CD4-positive, alpha-beta T cell treated with Interferon alpha-2 for 1 hour (primary cell): Measurements from ENCODE around the gene MAP4K5.
"Not testable (repeated sequence)": the region's sequence is repeated elsewhere in the genome, so short reads cannot be mapped to it uniquely, and the experiment has no call there.

ENCODE experiments used
- DNase-seq, 2 donors: peaks; one replicate each; pipeline ENCODE4 v3.0.0-alpha.2; 2020 to 2022

MAP4K5 gene

GRCh38 chr14:50532502-50533240, at the start of gene MAP4K5:
Gene MAP4K5, minus strand, starts transcription at chr14:50532569. Its CDS starts 520 bp downstream, at chr14:50532049.
- DNase-seq: peak; percentile 88 to 92

- no peak for DNase-seq
Observed at GRCh38 chr14:50578433-50578832, 46.1 kb upstream of the MAP4K5 start.

DNA sequence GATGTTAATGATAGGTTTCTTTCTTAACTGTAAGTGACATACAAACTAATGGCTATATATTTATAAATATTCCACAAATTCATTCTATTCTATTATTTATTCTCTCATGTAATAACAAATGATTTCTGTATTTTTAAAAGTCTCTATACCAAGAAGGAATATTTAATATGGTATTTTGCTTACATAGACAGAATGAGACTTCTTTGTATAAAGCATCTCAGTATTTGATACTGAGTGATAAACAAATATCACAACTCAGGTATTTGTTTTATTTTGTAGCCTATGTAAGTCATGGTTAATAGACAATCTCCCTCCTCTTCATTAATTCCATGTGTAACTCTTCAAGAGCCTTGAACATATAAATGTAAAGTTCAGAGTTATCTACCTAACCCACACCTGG, 45.6 kb upstream of the MAP4K5 start:
- DNase-seq: no peak

DNA sequence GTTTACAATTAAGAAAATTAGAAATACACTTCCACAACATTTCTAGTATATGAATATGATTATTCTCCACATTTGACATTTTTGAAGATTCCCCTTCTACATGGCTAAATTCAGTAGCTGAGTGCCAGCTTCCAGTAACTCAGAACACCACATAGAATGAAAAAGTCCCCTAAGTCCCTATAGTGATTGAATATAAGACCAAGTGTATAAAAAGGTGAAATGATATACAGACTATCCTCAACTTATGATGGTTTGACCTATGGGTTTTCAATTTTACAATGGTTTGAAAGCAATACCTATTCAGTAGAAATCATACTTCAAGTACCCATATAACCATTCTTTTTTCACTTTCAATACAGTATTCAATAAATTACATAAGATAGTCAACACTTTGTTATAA, 43.4 kb upstream of the MAP4K5 start:
- DNase-seq: no peak

GRCh38 chr14:50573862-50574261, 41.5 kb upstream of the MAP4K5 start:
- no peak for DNase-seq

DNA sequence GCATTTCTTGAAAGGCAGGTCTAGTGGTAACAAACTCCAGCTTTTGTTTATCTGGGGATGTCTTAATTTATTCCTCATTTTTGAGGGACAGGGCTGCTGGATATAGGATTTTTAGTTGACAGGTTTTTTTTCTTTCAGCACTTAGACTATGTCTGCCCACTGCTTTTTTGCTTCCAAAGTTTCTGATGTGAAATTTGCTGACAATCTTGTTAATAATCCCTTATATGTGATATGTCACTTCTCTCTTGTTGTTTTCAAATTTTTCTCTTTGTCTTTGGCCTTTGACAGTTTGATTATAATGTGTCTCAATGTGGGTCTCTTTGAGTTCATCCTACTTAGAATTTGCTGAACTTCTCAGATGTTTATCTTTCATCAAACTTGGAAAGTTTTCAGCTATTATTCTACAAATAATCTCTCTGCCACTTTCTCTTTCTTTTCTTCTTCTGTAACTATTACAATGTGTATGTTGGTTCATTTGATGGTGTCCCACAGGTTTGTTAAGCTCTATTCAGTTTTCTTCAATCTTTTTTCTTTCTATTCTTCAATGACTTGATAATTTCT, 37.4 kb upstream of the MAP4K5 start:
- no peak for DNase-seq

DNA sequence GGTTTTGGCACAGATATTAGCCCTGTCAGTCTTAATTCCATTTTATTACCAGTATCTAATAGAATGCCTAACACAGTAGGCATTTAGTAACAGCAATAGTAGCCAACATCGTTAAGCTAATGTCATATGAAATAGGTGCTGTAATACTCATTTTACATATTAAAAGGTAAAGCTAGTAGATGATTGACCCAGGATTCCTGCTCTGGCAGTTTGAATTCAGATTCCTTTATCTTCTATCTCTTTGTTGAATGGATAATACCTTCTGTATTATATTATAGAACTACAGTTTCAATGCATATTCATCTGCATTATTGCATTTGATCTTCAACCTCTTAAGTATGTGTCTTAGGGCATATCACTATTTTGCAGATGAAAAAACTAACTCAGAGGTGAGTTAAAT, 30.5 kb upstream of the MAP4K5 start:
- no peak for DNase-seq

DNA sequence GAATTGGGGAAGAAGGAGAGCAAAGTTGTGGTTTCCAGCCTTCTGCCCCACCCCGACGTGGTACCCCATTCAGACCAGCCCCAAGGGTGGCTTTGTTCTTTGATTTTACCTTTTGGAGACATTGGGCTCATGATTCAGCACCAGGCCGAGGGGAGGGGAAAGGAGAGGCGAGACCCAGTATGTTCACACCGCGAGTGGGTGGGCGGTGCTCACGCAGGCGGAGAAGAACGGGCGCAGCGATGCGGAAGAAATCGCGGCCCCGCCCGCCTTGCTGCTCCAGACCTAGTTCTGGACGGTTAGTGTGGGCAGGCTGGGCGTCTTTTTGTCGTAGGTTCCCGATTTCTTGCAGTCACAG, 28.5 kb upstream of the MAP4K5 start:
- peak; percentile 16 to 25 for DNase-seq

GRCh38 chr14:50559990-50560930, 27.9 kb upstream of the MAP4K5 start, which contains the start of gene ATL1:
Gene ATL1, plus strand, starts transcription at chr14:50560145. Its CDS starts 121 bp downstream, at chr14:50560266.
- DNase-seq: peak; percentile 16 to 28

DNA sequence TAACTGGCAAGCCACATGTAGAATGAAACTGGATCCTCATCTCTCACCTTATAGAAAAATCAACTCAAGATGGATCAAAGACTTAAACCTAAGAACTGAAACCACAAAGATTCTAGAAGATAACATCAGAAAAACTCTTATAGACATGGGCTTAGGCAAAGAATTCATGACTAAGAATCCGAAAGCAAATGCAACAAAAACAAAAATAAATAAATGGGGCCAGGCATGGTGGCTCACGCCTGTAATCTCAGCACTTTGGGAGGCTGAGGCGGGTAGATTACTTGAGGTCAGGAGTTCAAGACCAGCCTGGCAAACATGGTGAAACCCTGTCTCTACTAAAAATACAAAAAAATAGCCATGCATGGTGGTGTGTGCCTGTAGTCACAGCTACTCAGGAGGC, 20.4 kb upstream of the MAP4K5 start:
- DNase-seq: not testable (repeated sequence)

DNA sequence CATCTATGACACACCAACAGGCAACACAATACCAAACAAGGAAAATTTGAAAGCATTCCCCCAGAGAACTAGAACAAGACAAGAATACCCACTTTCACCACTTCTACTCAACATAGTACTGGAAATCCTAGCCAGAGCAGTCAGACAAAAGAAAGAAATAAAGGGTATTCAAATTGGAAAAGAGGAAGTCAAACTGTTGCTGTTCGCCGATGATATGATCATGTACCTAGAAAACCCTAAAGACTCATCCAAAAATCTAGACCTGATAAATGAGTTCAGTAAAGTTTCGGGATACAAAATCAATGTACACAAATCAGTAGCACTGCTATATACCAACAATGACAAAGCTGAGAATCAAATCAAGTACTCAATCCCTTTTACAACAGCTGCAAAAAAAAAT, 19.5 kb upstream of the MAP4K5 start:
- no peak for DNase-seq

- DNase-seq: no peak
Observed at GRCh38 chr14:50550294-50550693, 17.9 kb upstream of the MAP4K5 start.

DNA sequence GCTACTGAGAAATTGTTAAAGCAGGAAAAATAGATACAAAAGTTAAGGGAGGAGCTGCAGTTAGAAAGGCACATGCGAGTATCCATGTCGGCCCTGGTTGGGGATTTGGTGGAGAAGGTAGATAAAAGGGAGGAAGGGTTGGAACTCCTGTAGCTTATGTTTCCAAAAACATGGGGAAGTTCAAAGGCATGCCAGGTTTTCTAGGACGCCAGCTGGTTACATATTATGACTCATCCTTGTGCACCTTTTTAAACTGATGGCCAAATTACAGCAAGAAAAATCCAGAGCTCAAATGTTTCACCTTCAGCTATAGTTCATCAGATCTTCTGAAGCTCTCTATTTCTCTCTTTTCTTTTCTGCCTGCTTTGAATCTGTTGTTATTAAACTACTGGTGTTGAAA, 13.2 kb upstream of the MAP4K5 start:
- DNase-seq: no peak

DNA sequence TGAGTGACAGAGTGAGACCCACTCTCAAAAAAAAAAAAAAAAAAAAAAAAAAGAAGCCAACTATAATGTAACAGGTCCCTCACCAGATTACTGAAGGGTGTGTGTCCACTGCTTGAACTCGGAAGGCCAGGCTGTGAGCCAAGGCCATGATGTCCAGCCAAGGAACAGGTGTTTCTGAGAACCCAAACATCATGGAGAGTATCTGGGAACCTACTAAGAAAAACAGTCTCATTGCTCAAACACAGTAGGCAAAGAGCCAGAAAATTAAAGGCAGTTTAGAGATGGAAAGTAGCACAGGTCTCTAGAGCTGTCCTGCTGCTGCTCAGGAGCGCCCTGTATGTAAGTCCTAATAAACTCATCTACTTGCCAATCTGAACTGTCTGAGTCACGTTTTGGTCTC, 12.5 kb upstream of the MAP4K5 start:
- no peak for DNase-seq

DNA sequence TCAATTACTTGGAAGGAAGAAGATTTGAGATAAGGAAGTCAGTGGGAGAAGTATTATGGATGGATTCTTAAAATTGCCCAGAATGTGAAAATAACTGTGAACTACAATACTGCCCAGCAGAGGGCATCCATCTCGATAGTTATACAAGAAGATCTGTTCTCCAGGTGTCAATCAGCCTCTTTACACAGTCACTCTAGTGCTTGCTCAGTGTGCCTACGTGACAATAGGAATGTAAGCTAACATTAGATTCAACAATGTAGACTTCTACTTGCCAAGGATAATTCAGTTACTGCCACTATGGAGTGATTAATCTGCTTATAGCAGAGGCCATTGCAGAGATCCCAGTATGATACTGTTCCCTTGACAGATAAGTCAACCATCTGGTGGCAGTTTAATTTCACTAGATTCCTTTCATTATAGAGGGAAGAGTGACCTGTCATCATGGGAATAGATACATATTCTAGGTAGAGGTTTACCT, 10.6 kb upstream of the MAP4K5 start:
- peak; percentile 6 to 60 for DNase-seq

DNA sequence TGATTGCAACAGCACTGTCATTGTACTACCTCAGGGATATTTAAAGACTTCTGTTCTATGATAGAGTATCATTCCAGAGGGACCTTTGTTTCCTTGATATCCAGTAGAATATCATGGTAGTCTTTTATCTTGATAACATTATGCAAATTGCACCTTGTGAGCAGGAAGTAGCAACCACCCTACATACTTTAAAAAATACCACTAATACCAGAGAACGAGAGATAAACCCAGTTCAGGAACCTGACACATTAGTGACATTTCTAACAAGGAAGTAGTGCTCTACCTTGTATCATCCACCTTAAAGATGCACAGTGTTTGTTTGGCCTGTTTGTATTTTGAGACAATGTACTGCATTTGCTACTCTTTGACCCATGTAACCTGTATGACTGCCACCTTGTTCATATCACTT, 8.8 kb upstream of the MAP4K5 start:
- DNase-seq: no peak

GRCh38 chr14:50539051-50539450, 6.7 kb upstream of the MAP4K5 start:
- DNase-seq: no peak

- not testable (repeated sequence) for DNase-seq
Observed at GRCh38 chr14:50538034-50538433, 5.7 kb upstream of the MAP4K5 start.

- no peak for DNase-seq
Observed at GRCh38 chr14:50534997-50535396, 2.6 kb upstream of the MAP4K5 start.

- no peak for DNase-seq
Observed at GRCh38 chr14:50534416-50534815, 2.0 kb upstream of the MAP4K5 start.

DNA sequence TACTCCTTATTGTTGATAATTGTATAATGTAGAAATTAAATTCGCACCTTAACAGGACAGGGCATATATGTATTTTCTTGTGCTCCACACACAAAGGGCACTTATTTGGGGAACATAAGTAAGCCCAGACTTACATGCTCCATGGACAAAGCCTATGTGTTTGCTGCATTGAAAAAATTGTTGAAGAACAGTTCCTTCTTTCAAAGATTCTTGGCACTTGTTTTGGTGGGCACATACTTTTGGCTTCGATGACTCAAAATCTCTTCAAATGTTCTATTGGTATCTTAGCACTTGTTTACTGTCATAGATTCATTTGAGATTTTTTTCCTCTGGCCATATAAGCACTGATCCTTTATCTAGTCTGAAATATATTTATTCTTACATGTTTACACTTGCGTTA, 1.4 kb upstream of the MAP4K5 start:
- DNase-seq: no peak

GRCh38 chr14:50533241-50533705, 904 bp upstream of the MAP4K5 start:
- no peak for DNase-seq
